HG03039 (cell line): Measurements from ENCODE around the gene AXDND1.
"Not testable (repeated sequence)": the region's sequence is repeated elsewhere in the genome, so short reads cannot be mapped to it uniquely, and the experiment has no call there.

Experiments
- ATAC-seq: cut with Tn5 transposase; IDR thresholded peaks from one replicate; pipeline ENCODE4 v1.9.1; 2021; ENCODE audit warnings: mild to moderate bottlenecking, moderate library complexity; ENCODE audit not compliant: unreplicated experiment

Gene AXDND1

DNA sequence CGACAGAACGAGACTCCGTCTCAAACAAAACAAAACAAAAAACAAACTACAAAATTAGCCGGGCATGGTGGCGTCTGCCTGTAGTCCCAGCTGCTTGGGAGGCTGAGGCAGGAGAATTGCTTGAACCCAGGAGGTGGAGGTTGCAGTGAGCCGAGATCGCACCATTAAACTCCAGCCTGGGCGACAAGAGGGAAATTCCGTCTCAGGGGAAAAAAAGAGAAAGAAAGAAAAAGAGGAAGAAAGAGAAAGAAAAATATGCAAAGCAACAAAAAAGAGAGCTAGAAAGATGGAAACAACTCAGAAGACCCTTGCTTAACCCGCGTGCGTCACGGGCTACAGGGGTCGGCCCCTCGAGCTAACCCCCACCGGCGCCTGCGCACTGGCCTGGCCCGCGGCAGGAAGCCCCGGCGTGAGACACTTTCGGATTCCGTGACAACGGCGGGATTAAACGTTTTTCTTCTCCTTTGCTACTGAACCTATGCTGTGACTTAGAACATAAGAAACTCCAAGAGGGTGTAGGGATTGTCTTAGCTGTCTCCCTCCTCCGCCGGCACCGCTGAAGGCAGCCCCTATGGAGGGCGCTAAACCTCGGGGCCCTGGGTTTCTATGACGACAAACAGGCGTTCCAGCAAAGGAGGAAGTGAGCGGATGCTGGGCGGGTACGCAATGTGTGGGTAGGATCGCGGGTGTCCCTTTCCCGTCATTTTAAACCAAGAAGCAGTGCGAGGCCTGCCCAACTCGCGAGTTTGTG, at the start of gene AXDND1:
Gene AXDND1, plus strand, starts transcription at position 630 of the 751 bp plus-strand sequence. CDS start 539 bp downstream, outside the sequence.
- ATAC-seq = peak; percentile 97

GRCh38 chr1:179318491-179318890, 47.3 kb upstream of the AXDND1 start:
- no peak for ATAC-seq

- ATAC-seq = no peak
Measured at GRCh38 chr1:179321533-179322216, 44.1 kb upstream of the AXDND1 start.

GRCh38 chr1:179322557-179322956, 43.2 kb upstream of the AXDND1 start:
- no peak for ATAC-seq

DNA sequence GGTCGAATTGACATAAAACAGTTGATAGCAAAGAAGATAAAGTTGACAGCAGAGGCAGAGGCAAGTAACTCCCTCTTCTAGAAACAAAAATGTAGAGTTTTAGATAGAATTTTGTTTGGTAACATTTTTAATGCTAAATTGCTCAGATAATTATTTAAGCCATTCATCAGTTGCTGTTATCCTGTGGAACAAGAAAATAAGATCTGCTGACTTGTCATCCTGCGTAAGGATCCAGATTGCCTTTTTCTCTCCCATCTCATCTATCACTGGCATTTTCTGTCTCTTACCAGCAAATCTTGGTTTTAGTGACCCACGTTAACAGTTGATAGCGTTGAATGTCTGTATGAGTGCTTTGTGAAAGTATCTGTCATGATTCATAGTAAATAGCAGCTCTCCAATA, 42.3 kb upstream of the AXDND1 start:
- ATAC-seq = no peak

GRCh38 chr1:179325836-179326235, 39.9 kb upstream of the AXDND1 start:
- ATAC-seq = no peak

DNA sequence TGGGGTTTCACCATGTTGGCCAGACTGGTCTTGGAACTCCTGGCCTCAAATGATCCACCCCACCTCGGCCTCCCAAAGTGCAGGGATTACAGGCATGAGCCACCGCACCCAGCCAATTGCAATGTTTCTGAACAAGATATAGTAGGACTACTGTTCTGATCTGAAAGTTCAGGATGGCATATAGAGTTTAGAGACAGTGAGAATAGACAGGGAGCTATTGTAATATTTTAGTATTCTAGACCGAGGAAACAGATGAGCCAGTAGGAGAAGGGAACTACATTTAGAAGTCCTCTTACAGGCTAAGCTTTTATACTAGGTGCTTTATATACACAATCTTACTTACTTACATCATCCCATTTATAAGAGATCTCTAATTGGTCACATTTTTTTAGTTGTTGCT, 39.0 kb upstream of the AXDND1 start:
- no peak for ATAC-seq

GRCh38 chr1:179327196-179327595, 38.6 kb upstream of the AXDND1 start:
- no peak for ATAC-seq

GRCh38 chr1:179327679-179328078, 38.1 kb upstream of the AXDND1 start:
- no peak for ATAC-seq

DNA sequence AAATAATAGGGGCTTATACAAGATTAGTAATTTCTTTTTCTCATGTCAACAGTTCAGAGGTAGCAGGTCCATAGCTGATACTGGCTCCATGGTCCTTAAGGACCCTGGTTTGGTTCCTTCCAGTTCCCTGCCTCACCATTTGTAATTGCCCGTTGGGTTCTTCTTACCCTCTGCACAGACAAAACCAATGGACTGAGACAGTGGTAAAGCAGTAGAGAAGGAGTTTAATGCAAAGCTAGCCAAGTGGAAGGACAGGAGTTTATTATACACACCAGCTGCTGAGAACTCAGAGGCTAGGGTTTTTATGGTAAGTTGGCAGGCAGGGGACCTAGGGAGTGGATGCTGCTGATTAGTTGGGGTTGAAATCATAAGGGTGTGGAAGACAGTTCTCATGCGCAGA, 35.9 kb upstream of the AXDND1 start:
- no peak for ATAC-seq

DNA sequence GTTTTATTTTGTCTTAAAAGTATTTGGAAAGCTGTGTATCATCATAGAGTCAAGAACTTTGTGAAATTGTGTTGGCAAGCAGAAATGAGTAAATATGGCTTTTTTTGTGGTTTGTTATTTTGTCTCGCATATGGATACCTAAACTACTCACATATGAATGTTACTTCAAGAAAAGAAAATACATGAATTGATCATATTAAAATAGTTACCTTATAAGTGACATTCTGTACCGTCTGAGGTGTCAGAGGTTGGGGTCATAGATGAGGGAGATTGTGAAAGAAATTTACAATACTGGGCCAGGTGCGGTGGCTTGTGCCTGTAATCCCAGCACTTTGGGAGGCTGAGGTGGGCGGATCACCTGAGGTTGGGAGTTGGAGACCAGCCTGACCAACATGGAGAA, 31.3 kb upstream of the AXDND1 start:
- no peak for ATAC-seq

- no peak for ATAC-seq
Measured at GRCh38 chr1:179337288-179337687, 28.5 kb upstream of the AXDND1 start.

DNA sequence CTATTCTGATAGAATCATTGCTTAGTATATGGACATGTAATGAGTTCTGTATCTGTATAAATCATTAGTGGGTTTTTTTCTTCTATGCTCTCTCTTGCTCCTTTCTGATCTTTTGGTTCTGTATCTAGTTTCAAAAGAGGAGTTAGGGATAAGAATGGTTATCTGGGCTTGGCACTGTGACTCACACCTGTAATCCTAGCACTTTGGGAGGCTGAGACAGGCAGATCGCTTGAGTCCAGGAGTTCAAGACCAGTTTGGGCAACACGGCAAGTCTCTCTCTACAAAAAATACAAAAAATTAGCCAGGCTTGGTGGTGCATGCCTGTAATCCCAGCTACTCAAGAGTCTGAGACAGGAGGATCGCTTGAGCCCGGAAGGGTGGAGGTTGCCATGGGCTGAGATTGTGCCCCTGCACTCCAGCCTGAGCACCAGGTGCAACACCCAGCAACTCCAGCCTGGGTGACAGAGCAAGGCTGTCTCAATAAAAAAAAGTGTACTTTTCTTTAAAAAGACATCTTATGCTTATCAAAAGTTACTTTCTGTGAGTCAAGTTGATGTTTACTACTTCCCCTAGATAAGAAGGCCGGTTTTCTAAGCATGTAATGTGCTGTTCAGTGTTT, 27.7 kb upstream of the AXDND1 start:
- ATAC-seq = no peak

- ATAC-seq = no peak
Measured at GRCh38 chr1:179340918-179341317, 24.9 kb upstream of the AXDND1 start.

GRCh38 chr1:179341943-179342547, 23.7 kb upstream of the AXDND1 start:
- ATAC-seq = no peak

GRCh38 chr1:179342740-179343404, 22.9 kb upstream of the AXDND1 start:
- ATAC-seq = no peak

- no peak for ATAC-seq
Measured at GRCh38 chr1:179351281-179351680, 14.5 kb upstream of the AXDND1 start.

GRCh38 chr1:179352236-179352635, 13.5 kb upstream of the AXDND1 start:
- no peak for ATAC-seq

DNA sequence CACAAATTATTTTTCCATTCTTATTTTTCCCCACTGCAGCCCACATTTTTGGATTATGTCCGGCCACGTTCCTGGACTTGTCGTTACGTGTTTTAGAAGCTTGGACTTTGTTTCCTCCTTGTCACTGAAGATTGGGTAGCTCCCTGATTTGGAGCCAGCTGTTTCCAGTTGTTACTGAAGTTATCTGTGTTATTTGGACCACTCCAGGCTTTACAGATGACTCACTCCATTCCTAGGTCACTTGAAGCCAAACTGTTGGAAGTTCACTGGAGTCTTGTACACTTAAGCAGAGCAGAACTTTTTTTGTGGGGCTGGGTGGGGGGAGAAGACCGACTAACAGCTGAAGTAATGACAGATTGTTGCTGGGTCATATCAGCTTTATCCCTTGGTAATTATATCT, 12.2 kb upstream of the AXDND1 start:
- no peak for ATAC-seq

- ATAC-seq = not testable (repeated sequence)
Measured at GRCh38 chr1:179361631-179362030, 4.1 kb upstream of the AXDND1 start.
